Neural cell (in vitro differentiated cells): ENCODE measurements around the gene TRAPPC14. TPM values are rescaled to one million over a fixed set of nuclear protein-coding genes. Genes with fewer than 3 reads are reported as not detected.
A peak's percentile ranks its signal among the peaks of the same experiment; 100 is the strongest.

ENCODE experiments used
- H2AFZ ChIP-seq: fragments of 200-600, 300-800 bp; sonication (generic), shearing (Covaris generic); 2 replicates; pipeline ENCODE4 v1.6.0; 2014; ENCODE audit warnings: low read depth, mild to moderate bottlenecking, antibody characterized with exemption, low read length, moderate library complexity
- H3F3A ChIP-seq: fragments of 200-600 bp; shearing (Covaris generic); 2 replicates; pipeline ENCODE4 v1.6.1; 2016; ENCODE audit warnings: mild to moderate bottlenecking, moderate library complexity, mixed read lengths, antibody characterized with exemption, low read length; ENCODE audit not compliant: insufficient read depth, poor library complexity, severe bottlenecking
- H3K27ac ChIP-seq: fragments of 200-600, 300-800 bp; sonication (generic), shearing (Covaris generic); 2 replicates; pipeline ENCODE4 v1.5.1; 2014; ENCODE audit warnings: mild to moderate bottlenecking, low read length, moderate library complexity
- H3K27me3 ChIP-seq: fragments of 300-800, 200-600 bp; sonication (generic), shearing (Covaris generic); 2 replicates; pipeline ENCODE4 v1.6.0; 2014; ENCODE audit warnings: mild to moderate bottlenecking, low read depth, low read length, moderate library complexity; ENCODE audit not compliant: insufficient read depth
- H3K36me3 ChIP-seq: fragments of 300-800, 200-600 bp; sonication (generic), shearing (Covaris generic); 2 replicates; pipeline ENCODE4 v1.5.1; 2014; ENCODE audit warnings: mild to moderate bottlenecking, antibody characterized with exemption, low read length, moderate library complexity; ENCODE audit not compliant: insufficient read depth
- H3K4me2 ChIP-seq: fragments of 300-800, 200-600 bp; sonication (generic), shearing (Covaris generic); 2 replicates; pipeline ENCODE4 v1.6.0; 2014; ENCODE audit warnings: mild to moderate bottlenecking, low read length
- H3K4me3 ChIP-seq: fragments of 300-800, 200-600 bp; sonication (generic), shearing (Covaris generic); 2 replicates; pipeline ENCODE4 v1.5.1; 2014; ENCODE audit warnings: mild to moderate bottlenecking, low read length, moderate library complexity
- H3K79me2 ChIP-seq: fragments of 200-600 bp; shearing (Covaris generic); replicated peaks from 2 replicates; pipeline ENCODE4 v1.6.0; 2014; ENCODE audit warnings: mild to moderate bottlenecking, low read length, moderate library complexity; ENCODE audit not compliant: insufficient read depth
- H3K9ac ChIP-seq: fragments of 300-800, 200-600 bp; sonication (generic), shearing (Covaris generic); 2 replicates; pipeline ENCODE4 v1.6.1; 2016; ENCODE audit warnings: mild to moderate bottlenecking, low read length, mixed read lengths
- H3K9me2 ChIP-seq: fragments of 200-600 bp; shearing (Covaris generic); 2 replicates; pipeline ENCODE4 v1.6.1; 2016; ENCODE audit warnings: mild to moderate bottlenecking, low read length, mixed read lengths; ENCODE audit not compliant: insufficient read depth
- H3K9me3 ChIP-seq: fragments of 200-600, 300-800 bp; sonication (generic), shearing (Covaris generic); 2 replicates; pipeline ENCODE4 v1.6.1; 2016; ENCODE audit warnings: mild to moderate bottlenecking, mixed run types, low read length, moderate library complexity, mixed read lengths
- H4K20me1 ChIP-seq: fragments of 200-600 bp; shearing (Covaris generic); 2 replicates; pipeline ENCODE4 v1.6.1; 2016; ENCODE audit warnings: mild to moderate bottlenecking, mixed run types; ENCODE audit not compliant: insufficient read depth
- EP300 ChIP-seq: fragments of 450-650 bp; conservative IDR thresholded peaks from 2 replicates; pipeline ENCODE4 v1.6.1; 2014; ENCODE audit warnings: antibody characterized with exemption, mild to moderate bottlenecking, moderate library complexity; ENCODE audit not compliant: poor library complexity, severe bottlenecking
- EZH2 ChIP-seq: fragments of 200-600, 300-800 bp; shearing (Covaris generic), sonication (generic); IDR thresholded peaks from 2 replicates; pipeline ENCODE4 v1.6.1; 2014; ENCODE audit warnings: antibody characterized with exemption, low read length, borderline replicate concordance, mild to moderate bottlenecking; ENCODE audit not compliant: insufficient read depth, poor library complexity, severe bottlenecking
- MXI1 ChIP-seq: fragments of 450-650 bp; conservative IDR thresholded peaks from 2 replicates; pipeline ENCODE4 v1.6.1; 2014; ENCODE audit warnings: antibody characterized with exemption, mild to moderate bottlenecking; ENCODE audit not compliant: poor library complexity, severe bottlenecking
- POLR2AphosphoS5 ChIP-seq: IDR thresholded peaks from 2 replicates; pipeline ENCODE4 v1.6.1; 2012
- RAD21 ChIP-seq: fragments of 450-650 bp; conservative IDR thresholded peaks from 2 replicates; pipeline ENCODE4 v1.6.1; 2014; ENCODE audit warnings: antibody characterized with exemption, mild to moderate bottlenecking, moderate library complexity
- REST ChIP-seq: IDR thresholded peaks from 2 replicates; pipeline ENCODE4 v1.6.1; 2012; ENCODE audit warnings: borderline replicate concordance
- SMC3 ChIP-seq: fragments of 450-650 bp; conservative IDR thresholded peaks from 2 replicates; pipeline ENCODE4 v1.6.1; 2014; ENCODE audit warnings: antibody characterized with exemption, mild to moderate bottlenecking, moderate library complexity; ENCODE audit not compliant: poor library complexity
- TAF1 ChIP-seq: IDR thresholded peaks from 2 replicates; pipeline ENCODE4 v1.6.1; 2012; ENCODE audit warnings: low read depth
- polyA plus RNA-seq: library from polyadenylated mRNA; depleted of rRNA; stranded (reverse); fragments of >200 nt; gene quantifications from 2 replicates; pipeline ENCODE4 v1.2.3, GENCODE V29; 2014
- TF ChIP-seq, protein P1 (sequence below): fragments of 450-650 bp; IDR thresholded peaks from 2 replicates; pipeline ENCODE4 v1.5.1; 2014; ENCODE audit warnings: antibody characterized with exemption, mild to moderate bottlenecking, moderate library complexity; ENCODE audit not compliant: poor library complexity, severe bottlenecking

TRAPPC14 gene
- polyA plus RNA-seq, 1 donor from 2014 or later: 26.7 TPM

DNA sequence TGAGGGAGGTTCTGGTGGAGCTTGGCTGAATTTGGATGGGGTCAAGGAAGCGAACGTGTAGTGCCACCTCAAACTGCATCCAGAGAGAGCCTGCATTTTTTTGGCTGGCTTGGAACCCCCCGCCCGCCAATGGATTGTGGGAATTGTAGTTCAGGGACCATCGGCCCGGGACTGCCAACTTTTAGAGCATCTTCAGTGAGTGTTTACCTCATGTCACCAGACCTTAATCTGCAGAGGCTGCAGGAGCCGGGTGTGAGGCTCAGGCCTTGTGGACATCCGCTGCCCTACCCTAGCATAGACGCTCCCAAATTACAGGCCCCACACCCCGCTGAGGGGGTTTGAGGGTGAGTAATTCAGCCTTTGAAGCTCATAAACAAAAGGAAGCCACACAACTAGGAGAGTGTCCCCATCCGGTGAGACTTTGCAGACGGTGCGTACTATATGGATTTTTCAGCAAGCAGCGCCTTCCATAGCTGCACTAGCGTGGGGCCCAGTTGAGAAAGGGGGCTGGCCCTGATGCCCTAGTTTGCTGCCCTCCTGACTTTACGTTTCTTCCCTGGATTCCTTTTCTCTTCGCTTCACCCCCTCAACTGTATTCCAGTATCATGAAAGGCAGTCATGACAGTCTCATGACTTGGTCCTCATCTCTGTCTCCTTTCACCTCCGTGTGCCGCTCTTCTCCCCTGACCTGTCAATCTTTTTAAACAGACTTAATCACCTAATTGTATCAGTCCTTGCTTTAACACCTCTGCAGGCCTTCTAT, 38.4 kb downstream of the TRAPPC14 start:
- Histone ChIP-seq H3K9me2 (no peaks in the 10 kb centered on the region), H3K79me2 (peaks cover 4% of the 10 kb centered on the region), H2AFZ (peak overlapping the region; percentile 75), H3F3A (peaks cover 3% of the 10 kb centered on the region), H4K20me1 (no peaks in the 10 kb centered on the region), H3K9me3 (no peaks in the 10 kb centered on the region), H3K27me3 (no peaks in the 10 kb centered on the region), H3K4me3 (peak overlapping the region; percentile 88), H3K4me2 (peak overlapping the region; percentile 82), H3K9ac (peak overlapping the region; percentile 83), H3K27ac (peak overlapping the region; percentile 92), H3K36me3 (peaks cover 8% of the 10 kb centered on the region)
- TF ChIP-seq REST (no peak), EZH2 (no peak), MXI1 (no peak), POLR2AphosphoS5 (no peak), TAF1 (no peak)
- TF ChIP-seq, protein P1, sequence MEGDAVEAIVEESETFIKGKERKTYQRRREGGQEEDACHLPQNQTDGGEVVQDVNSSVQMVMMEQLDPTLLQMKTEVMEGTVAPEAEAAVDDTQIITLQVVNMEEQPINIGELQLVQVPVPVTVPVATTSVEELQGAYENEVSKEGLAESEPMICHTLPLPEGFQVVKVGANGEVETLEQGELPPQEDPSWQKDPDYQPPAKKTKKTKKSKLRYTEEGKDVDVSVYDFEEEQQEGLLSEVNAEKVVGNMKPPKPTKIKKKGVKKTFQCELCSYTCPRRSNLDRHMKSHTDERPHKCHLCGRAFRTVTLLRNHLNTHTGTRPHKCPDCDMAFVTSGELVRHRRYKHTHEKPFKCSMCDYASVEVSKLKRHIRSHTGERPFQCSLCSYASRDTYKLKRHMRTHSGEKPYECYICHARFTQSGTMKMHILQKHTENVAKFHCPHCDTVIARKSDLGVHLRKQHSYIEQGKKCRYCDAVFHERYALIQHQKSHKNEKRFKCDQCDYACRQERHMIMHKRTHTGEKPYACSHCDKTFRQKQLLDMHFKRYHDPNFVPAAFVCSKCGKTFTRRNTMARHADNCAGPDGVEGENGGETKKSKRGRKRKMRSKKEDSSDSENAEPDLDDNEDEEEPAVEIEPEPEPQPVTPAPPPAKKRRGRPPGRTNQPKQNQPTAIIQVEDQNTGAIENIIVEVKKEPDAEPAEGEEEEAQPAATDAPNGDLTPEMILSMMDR: no peak

DNA sequence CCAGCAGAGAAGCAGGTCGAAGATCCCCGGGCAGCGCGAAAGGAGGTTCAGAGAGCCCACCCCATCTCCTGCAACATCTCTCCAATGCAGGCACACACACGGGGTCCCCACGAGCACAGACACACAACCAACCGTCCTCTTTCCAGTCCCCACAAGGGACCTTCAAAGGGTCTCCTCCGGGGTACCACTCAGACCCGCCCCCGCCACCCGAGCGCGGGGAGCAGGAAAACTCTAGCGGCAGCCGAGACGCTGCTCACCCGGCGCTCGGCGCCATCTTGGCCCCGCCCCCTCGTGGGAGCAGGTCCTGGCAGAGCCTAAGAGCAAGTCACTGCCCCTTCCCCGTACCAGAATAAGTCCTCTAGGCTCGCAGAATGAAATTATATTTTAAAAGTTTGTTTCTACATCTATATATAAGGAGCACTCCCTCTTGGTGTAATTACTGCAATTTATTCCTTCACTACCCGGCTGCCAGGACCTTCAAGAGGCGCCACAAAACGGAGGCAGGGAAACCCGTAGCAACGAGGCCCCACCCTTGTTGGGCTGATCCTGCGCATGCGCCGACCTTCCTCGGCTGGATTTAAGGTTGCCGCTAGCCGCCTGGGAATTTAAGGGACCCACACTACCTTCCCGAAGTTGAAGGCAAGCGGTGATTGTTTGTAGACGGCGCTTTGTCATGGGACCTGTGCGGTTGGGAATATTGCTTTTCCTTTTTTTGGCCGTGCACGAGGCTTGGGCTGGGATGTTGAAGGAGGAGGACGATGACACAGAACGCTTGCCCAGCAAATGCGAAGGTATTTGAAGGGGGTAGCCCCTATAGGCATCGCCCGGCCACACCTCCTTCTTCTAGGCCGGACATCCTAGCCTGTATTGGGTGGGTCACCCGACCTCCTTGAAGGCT, 39.2 kb downstream of the TRAPPC14 start, which contains the start of the genes CNPY4 and TAF6:
Gene CNPY4 (plus strand): TSS at position 563 of the 898 bp plus-strand sequence. CDS start 111 bp downstream, at position 674.
Gene TAF6 (minus strand): TSS at position 287 of the 898 bp plus-strand sequence. CDS start 5,149 bp downstream, outside the sequence.
- H2AFZ ChIP-seq: peak within 1 kb of the TSS; percentile 75

More for the DNA sequence above, 39.2 kb downstream of the TRAPPC14 start, which contains the start of the genes CNPY4 and TAF6:
- H3K27me3 ChIP-seq: no peaks in the 10 kb centered on the region
- peak within 1 kb of the TSS; percentile 92 for H3K27ac ChIP-seq
- TF ChIP-seq MXI1: peak; percentile 75
- peak; percentile 77 for TF ChIP-seq POLR2AphosphoS5
- TF ChIP-seq, protein P1: peak; percentile 45
- TF ChIP-seq REST: peak; percentile 99
- no peak for TF ChIP-seq RAD21
- TF ChIP-seq EP300: peak; percentile 46
- TF ChIP-seq TAF1: peak; percentile 100
- TF ChIP-seq EZH2: no peak
- peak; percentile 34 for TF ChIP-seq SMC3
- no peaks in the 10 kb centered on the region for H4K20me1 ChIP-seq
- H3K4me3 ChIP-seq: peak within 1 kb of the TSS; percentile 88
- peak within 1 kb of the TSS; percentile 82 for H3K4me2 ChIP-seq
- no peaks in the 10 kb centered on the region for H3K9me2 ChIP-seq
- peaks cover 4% of the 10 kb centered on the region for H3K79me2 ChIP-seq
- H3K36me3 ChIP-seq: peaks cover 8% of the 10 kb centered on the region
- H3K9ac ChIP-seq: peak within 1 kb of the TSS; percentile 83
- H3K9me3 ChIP-seq: no peaks in the 10 kb centered on the region
- peaks cover 3% of the 10 kb centered on the region for H3F3A ChIP-seq
